ENCODE measurements around the gene BSN.

The BSN gene, protein sequence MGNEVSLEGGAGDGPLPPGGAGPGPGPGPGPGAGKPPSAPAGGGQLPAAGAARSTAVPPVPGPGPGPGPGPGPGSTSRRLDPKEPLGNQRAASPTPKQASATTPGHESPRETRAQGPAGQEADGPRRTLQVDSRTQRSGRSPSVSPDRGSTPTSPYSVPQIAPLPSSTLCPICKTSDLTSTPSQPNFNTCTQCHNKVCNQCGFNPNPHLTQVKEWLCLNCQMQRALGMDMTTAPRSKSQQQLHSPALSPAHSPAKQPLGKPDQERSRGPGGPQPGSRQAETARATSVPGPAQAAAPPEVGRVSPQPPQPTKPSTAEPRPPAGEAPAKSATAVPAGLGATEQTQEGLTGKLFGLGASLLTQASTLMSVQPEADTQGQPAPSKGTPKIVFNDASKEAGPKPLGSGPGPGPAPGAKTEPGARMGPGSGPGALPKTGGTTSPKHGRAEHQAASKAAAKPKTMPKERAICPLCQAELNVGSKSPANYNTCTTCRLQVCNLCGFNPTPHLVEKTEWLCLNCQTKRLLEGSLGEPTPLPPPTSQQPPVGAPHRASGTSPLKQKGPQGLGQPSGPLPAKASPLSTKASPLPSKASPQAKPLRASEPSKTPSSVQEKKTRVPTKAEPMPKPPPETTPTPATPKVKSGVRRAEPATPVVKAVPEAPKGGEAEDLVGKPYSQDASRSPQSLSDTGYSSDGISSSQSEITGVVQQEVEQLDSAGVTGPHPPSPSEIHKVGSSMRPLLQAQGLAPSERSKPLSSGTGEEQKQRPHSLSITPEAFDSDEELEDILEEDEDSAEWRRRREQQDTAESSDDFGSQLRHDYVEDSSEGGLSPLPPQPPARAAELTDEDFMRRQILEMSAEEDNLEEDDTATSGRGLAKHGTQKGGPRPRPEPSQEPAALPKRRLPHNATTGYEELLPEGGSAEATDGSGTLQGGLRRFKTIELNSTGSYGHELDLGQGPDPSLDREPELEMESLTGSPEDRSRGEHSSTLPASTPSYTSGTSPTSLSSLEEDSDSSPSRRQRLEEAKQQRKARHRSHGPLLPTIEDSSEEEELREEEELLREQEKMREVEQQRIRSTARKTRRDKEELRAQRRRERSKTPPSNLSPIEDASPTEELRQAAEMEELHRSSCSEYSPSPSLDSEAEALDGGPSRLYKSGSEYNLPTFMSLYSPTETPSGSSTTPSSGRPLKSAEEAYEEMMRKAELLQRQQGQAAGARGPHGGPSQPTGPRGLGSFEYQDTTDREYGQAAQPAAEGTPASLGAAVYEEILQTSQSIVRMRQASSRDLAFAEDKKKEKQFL (N-terminal part only)

GRCh38 chr3:49553692-49554632 is at the start of gene BSN:
Gene BSN (plus strand): TSS chr3:49554477. CDS start chr3:49554603, 126 bp downstream.
- peak; percentile 85 for DNase-seq (ENCODE audit: low read depth)

DNA sequence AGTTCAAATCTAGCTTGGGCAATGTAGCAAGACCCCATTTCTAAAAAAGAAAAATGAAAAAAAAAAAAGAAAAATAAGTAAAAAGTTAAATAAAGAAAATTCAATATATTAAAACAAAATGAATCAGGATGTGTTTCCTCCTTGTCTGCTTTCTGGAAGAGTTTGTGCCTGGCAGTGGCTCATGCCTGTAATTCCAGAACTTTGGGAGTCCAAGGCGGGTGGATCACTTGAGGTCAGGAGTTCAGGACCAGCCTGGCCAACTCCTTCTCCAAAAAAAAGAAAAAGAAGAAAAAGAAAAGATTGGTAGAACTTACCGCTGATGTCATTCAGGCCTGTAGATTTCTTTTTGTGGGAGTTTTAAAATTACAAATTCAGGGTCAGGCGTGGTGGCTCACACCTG is 47.4 kb upstream of the BSN start:
- DNase-seq (ENCODE audit: low read depth) = no peak

GRCh38 chr3:49509028-49509561 is 45.2 kb upstream of the BSN start:
- no peak for DNase-seq (ENCODE audit: low read depth)

DNA sequence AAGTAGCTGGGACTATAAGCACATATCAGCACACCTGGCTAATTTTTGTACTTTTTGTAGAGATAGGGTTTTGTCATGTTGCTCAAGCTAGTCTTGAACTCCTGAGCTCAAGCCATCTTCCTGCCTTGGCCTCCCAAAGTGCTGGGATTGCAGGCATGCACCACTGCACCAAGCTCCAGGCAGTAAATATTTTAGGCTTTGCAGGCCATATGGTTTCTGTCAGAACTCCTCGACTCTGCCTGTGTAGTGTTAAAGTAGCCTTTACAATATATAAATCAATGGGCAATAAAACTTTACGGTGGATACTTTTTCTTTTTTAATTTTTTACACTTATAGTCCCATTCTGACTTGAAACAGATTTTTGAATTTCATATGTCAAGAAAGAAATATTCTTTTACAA is 42.6 kb upstream of the BSN start:
- DNase-seq (ENCODE audit: low read depth) = no peak

DNA sequence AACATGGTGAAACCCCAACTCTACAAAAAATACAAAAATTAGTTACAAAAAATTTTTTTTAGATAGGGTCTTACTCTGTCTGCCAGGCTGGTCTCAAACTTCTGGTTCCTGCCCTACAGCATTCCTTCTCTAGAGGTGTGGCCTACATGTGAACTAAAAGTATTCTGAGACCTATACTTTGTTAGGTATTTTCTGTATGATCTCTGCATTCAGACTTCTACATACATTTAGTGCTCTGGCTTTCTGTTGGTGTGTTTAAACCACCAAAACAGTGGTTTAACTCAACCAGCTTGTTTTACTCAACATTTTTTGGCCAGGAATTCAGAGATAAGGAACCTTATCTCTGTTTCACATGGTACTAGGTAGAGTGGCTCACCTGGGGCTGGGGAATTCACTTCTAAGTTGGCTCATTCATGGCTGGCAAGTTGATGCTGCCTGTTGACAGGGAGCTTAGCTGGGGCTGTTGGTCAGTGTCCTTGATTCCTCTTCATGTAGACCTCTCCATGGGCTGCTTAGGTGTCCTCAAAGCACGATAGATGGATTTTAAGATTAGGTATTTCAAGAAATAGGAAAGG is 41.4 kb upstream of the BSN start:
- DNase-seq (ENCODE audit: low read depth) = no peak

GRCh38 chr3:49513494-49514124 is 40.7 kb upstream of the BSN start:
- DNase-seq (ENCODE audit: low read depth) = no peak

- DNase-seq (ENCODE audit: low read depth) = no peak
These were observed 36.3 kb upstream of the BSN start for GRCh38 chr3:49518016-49518415.

- no peak for DNase-seq (ENCODE audit: low read depth)
These were observed 35.8 kb upstream of the BSN start for GRCh38 chr3:49518441-49518840.

GRCh38 chr3:49519296-49519695 is 35.0 kb upstream of the BSN start:
- no peak for DNase-seq (ENCODE audit: low read depth)

DNA sequence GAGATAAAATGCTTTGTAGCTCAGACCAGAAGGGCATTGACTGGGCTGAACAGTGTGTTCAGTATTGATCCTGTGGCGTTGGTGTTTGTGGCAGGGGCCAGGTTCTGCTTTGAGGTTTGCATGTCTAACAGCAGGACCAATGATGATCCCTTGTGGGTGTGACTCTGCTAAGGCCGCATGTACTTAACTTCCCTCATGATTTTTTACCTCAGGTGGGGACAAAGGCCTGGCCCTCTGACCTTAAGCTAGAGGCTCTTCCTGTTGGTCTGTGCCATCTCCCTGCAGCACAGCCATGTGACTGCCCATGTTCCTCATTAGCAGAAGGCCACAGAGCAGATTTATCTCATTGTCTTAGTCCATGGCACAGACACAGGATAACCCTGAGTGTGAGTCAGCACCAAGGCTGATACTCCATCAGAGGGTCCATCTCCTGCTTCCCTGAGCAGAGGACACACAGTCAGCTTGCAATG is 34.3 kb upstream of the BSN start:
- no peak for DNase-seq (ENCODE audit: low read depth)

- DNase-seq (ENCODE audit: low read depth) = no peak
These were observed 30.2 kb upstream of the BSN start for GRCh38 chr3:49523756-49524747.

DNA sequence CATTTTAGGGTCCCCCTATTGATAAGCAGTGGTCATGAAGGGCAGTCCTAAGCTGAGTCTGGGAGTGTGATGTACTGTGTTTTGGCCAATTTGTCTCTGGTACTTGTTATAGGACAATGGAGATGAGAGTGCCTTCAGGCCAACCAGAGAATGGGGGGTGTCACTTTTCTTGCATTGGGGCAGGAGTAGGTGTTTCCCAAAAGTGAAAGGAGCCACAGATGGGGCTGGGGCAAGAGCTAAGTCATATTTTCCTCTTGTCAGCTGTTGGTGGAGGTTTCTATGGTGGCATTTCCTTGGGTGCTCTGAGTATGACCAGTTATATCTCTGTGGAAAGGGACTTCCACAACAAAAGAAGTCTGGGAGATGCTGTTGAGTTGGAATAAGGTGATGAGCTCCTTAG is 24.7 kb upstream of the BSN start:
- no peak for DNase-seq (ENCODE audit: low read depth)

GRCh38 chr3:49530231-49530630 is 24.0 kb upstream of the BSN start:
- no peak for DNase-seq (ENCODE audit: low read depth)

DNA sequence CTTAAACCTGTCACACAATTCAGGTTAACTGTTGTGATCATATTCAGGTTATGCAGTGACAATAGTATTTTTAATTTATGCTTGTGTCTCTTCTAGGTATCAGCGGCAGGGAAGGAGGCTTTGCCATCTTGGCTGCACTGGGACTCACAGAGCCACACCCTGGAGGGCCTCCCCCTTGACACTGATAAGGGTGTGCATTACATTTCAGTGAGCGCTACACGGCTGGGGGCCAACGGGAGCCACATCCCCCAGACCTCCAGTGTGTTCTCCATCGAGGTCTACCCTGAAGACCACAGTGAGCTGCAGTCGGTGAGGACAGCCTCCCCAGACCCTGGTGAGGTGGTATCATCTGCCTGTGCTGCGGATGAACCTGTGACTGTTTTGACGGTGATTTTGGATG is 23.6 kb upstream of the BSN start:
- no peak for DNase-seq (ENCODE audit: low read depth)

GRCh38 chr3:49531218-49531617 is 23.1 kb upstream of the BSN start:
- no peak for DNase-seq (ENCODE audit: low read depth)

GRCh38 chr3:49531715-49532114 is 22.6 kb upstream of the BSN start:
- no peak for DNase-seq (ENCODE audit: low read depth)

DNA sequence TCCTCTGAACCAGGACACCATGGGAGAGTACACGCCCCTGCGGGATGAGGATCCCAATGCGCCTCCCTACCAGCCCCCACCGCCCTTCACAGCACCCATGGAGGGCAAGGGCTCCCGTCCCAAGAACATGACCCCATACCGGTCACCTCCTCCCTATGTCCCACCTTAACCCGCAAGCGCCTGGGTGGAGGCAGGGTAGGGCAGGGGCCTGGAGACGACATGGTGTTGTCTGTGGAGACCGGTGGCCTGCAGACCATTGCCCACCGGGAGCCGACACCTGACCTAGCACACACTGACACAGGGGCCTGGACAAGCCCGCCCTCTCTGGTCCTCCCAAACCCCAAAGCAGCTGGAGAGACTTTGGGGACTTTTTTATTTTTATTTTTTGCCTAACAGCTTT is 21.2 kb upstream of the BSN start:
- no peak for DNase-seq (ENCODE audit: low read depth)

DNA sequence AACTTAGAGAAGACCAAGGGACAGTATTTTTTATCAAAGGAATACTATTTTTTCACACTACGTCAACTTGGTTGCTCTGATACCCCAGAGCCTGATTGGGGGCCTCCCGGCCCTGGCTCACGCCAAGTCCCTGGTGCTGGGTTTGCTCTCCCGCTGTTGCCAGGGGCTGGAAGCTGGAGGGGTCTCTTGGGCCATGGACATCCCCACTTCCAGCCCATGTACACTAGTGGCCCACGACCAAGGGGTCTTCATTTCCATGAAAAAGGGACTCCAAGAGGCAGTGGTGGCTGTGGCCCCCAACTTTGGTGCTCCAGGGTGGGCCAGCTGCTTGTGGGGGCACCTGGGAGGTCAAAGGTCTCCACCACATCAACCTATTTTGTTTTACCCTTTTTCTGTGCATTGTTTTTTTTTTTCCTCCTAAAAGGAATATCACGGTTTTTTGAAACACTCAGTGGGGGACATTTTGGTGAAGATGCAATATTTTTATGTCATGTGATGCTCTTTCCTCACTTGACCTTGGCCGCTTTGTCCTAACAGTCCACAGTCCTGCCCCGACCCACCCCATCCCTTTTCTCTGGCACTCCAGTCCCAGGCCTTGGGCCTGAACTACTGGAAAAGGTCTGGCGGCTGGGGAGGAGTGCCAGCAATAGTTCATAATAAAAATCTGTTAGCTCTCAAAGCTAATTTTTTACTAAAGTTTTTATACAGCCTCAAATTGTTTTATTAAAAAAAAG is 20.3 kb upstream of the BSN start:
- no peak for DNase-seq (ENCODE audit: low read depth)
